ENCODE measurements around the gene UNC119B.

Gene UNC119B

DNA sequence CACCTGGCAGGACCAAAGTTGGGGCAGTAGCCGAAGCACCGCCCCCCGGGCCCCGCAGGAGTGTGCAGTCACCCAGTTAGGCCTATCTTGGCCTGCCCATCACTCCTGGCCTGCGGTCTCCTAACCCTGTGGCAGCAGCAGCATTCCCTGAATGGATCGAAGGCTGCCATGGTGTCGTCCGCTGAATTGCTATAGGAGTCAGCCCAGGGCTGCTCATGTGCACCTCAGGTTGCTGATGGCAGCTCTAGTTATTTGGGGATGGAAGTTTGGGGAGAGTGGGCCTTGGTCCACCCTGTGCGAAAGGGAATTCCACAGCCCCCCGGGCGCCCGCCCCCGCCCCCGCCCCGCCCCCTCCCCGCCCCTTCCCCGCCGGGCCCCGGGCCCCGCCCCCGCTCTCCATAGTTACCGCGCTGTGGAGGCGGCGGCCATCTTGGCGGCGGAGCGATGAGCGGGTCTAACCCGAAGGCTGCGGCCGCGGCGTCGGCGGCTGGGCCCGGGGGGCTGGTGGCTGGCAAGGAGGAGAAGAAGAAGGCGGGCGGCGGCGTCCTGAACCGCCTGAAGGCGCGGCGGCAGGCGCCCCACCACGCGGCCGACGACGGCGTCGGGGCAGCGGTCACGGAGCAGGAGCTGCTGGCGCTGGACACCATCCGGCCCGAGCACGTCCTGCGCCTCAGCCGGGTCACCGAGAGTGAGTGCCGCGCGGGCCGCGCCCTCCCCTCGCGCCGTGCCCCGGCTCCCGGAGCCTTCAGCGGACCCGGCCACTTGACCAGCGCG is at the start of gene UNC119B:
UNC119B (plus strand) TSS at position 428 of the 774 bp plus-strand sequence; CDS start at position 445, 17 bp downstream.
- Histone ChIP-seq H3K27me3 (replicated peaks; ENCODE audit: control insufficient read depth, insufficient read depth, low read length) (no peaks in the 10 kb centered on the region), H3K36me3 (ENCODE audit: control insufficient read depth, insufficient read depth, low read length) (peaks cover 6% of the 10 kb centered on the region), H3K4me3 (replicated peaks; ENCODE audit: low read depth, low read length) (peak within 1 kb of the TSS; percentile 90)
- TF ChIP-seq, protein P1, sequence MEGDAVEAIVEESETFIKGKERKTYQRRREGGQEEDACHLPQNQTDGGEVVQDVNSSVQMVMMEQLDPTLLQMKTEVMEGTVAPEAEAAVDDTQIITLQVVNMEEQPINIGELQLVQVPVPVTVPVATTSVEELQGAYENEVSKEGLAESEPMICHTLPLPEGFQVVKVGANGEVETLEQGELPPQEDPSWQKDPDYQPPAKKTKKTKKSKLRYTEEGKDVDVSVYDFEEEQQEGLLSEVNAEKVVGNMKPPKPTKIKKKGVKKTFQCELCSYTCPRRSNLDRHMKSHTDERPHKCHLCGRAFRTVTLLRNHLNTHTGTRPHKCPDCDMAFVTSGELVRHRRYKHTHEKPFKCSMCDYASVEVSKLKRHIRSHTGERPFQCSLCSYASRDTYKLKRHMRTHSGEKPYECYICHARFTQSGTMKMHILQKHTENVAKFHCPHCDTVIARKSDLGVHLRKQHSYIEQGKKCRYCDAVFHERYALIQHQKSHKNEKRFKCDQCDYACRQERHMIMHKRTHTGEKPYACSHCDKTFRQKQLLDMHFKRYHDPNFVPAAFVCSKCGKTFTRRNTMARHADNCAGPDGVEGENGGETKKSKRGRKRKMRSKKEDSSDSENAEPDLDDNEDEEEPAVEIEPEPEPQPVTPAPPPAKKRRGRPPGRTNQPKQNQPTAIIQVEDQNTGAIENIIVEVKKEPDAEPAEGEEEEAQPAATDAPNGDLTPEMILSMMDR (IDR thresholded peaks at IDR 0.05; ENCODE audit: insufficient read depth, low read length, poor library complexity, severe bottlenecking), result no peak
- peak; percentile 68 for DNase-seq (ENCODE audit: extremely low read depth, insufficient read length)

DNA sequence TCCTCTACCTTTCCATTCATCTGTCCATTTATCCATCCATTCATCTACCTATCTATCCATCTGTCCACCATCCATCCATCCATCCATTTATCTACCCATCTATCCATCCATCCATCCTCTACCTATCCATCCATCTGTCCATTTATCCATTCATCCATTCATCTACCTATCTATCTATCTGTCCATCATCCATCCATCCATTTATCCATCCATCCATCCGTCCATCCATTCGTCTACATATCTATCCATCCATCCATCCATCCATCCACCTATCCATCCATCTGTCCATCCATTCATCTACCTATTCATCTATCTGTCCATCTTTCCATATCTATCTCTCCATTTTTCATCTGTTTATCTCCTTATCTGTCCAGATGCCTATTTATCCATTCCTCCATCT is 48.8 kb upstream of the UNC119B start:
- Histone ChIP-seq H3K4me3 (replicated peaks; ENCODE audit: low read depth, low read length) (no peak overlapping the region), H3K27me3 (replicated peaks; ENCODE audit: control insufficient read depth, insufficient read depth, low read length) (no peaks in the 10 kb centered on the region), H3K36me3 (ENCODE audit: control insufficient read depth, insufficient read depth, low read length) (no peaks in the 10 kb centered on the region)
- DNase-seq (ENCODE audit: extremely low read depth, insufficient read length), result no peak
- TF ChIP-seq, protein P1 (IDR thresholded peaks at IDR 0.05; ENCODE audit: insufficient read depth, low read length, poor library complexity, severe bottlenecking), result no peak

DNA sequence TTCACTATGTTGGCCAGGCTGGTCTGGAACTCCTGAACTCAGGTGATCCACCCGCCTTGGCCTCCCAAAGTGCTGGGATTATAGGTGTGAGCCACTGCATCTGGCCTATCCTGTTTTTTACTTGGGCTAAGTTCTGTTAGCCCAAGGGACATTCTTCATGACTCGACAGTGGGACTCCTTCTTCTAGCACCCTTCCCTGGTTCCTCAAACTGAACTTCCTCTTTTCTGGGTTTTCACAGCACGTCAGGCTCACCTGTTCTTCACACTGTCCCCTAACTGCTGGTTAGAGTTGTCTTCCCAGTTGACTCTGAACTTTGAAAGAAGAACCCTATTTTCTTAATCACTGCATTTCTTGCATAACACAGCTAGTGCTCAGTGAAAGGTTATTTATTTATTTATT is 47.4 kb upstream of the UNC119B start:
- peak; percentile 61 for DNase-seq (ENCODE audit: extremely low read depth, insufficient read length)
- Histone ChIP-seq H3K27me3 (replicated peaks; ENCODE audit: control insufficient read depth, insufficient read depth, low read length) (no peaks in the 10 kb centered on the region), H3K4me3 (replicated peaks; ENCODE audit: low read depth, low read length) (no peak overlapping the region), H3K36me3 (ENCODE audit: control insufficient read depth, insufficient read depth, low read length) (no peaks in the 10 kb centered on the region)
- TF ChIP-seq, protein P1 (IDR thresholded peaks at IDR 0.05; ENCODE audit: insufficient read depth, low read length, poor library complexity, severe bottlenecking), result no peak

DNA sequence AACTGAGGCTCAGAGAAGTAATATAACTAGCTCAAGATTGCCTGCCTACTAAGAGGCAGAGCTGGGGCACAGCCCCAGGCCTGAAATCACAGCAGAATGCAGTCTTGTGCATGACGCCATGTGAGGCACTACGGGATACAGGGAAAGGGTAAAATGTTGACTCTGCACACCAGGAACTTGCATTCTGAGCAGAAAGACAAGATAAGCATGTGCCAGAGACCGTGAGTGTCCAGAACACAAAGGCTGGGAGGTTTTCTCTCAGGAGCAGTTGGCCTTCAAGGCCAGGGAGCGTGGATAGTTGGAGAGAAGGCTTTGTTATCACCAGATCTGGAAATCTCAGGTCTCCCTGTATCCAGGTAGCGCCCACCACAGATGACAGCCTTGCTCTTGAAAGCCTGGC is 46.5 kb upstream of the UNC119B start:
- Histone ChIP-seq H3K27me3 (replicated peaks; ENCODE audit: control insufficient read depth, insufficient read depth, low read length) (no peaks in the 10 kb centered on the region), H3K36me3 (ENCODE audit: control insufficient read depth, insufficient read depth, low read length) (no peaks in the 10 kb centered on the region), H3K4me3 (replicated peaks; ENCODE audit: low read depth, low read length) (no peak overlapping the region)
- no peak for DNase-seq (ENCODE audit: extremely low read depth, insufficient read length)
- TF ChIP-seq, protein P1 (IDR thresholded peaks at IDR 0.05; ENCODE audit: insufficient read depth, low read length, poor library complexity, severe bottlenecking), result no peak

DNA sequence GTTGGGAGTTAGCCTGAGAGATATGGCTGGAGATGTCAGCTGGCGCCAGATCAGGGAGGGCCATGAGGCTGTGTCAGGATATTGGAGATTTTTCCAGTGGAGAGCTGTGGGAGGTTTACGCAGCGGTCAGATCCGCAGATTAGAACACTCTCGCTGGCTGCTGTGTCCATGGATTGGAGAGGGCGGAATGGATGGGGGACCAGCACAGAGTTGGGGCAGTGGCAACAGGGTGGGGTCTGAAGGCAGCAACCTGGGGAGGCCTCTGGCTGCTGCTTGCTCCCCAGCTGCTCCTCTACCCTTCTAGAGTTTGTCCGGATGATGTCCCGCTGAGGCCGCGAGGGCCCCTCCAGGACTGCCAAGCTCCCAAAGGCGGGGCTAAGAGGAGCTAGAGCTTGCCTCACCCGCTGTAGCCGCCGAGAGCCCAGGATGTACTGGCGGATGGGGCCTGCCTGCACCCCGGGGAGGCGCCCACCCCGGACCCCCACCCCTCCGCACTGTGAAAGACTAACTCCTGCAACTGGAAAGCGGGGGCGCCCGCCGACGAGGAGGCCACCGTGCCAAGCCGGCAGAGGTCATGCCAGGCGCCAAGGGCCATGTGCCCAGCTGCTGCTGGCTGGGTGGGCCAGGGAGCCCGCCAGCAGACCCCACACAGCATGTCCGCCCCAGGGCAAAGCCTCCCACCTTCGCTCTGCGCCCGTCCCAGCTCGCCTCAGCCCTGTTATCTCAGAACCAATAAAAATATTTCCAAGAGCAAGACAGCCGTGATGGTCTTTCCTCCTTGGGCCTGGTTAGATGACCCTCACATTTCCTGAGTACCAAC is 43.5 kb upstream of the UNC119B start:
- H3K36me3 ChIP-seq (ENCODE audit: control insufficient read depth, insufficient read depth, low read length), result no peaks in the 10 kb centered on the region
- H3K4me3 ChIP-seq (replicated peaks; ENCODE audit: low read depth, low read length), result no peak overlapping the region
- DNase-seq (ENCODE audit: extremely low read depth, insufficient read length), result no peak
- TF ChIP-seq, protein P1 (IDR thresholded peaks at IDR 0.05; ENCODE audit: insufficient read depth, low read length, poor library complexity, severe bottlenecking), result no peak
- H3K27me3 ChIP-seq (replicated peaks; ENCODE audit: control insufficient read depth, insufficient read depth, low read length), result no peaks in the 10 kb centered on the region
